GM10266 (cell line): ENCODE data around the gene BUB1B.

ENCODE experiments used
- DNase-seq: peaks from one replicate; pipeline ENCODE4 v3.0.0; 2012; ENCODE audit errors: extremely low spot score
- CTCF ChIP-seq: IDR thresholded peaks from 2 replicates; pipeline ENCODE4 v1.5.1; 2012; ENCODE audit warnings: mild to moderate bottlenecking, low read depth; ENCODE audit not compliant: control insufficient read depth, insufficient read depth; ENCODE audit errors: missing control alignments

BUB1B gene

DNA sequence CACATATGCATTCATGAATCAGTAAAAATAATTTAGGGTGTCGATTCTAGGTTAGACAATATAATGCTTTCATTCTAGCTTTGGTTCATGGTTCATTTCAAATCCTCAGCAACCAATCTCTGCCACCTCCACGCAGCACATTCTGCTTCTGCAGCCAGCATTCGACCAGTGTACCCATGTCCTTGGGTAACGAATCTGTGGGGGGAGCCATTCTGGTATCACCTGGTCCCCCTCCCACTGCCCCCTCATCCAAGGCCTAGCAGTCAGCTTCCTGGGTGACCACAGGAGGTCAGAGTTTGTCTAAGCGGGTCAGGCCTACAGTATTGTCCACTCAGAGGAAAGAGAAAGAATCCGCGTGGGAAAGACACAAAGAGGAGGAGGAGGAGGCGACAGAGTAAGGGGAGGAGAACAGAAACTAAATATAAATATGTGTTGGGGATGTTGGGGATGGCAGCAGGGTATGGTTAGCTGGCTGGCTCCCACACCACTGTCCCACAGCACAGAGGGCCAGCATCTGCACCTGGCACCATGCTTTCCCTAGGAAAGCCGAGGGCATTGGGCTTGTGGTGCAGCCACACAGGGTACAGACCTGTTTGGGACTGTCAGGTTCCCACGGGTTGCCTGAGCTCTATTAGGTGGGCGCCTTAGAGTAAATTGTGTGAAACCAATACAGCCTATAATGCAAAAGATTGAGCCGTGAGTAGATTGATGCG, 90.1 kb downstream of the BUB1B start:
- TF ChIP-seq CTCF: no peak
- DNase-seq: no peak

DNA sequence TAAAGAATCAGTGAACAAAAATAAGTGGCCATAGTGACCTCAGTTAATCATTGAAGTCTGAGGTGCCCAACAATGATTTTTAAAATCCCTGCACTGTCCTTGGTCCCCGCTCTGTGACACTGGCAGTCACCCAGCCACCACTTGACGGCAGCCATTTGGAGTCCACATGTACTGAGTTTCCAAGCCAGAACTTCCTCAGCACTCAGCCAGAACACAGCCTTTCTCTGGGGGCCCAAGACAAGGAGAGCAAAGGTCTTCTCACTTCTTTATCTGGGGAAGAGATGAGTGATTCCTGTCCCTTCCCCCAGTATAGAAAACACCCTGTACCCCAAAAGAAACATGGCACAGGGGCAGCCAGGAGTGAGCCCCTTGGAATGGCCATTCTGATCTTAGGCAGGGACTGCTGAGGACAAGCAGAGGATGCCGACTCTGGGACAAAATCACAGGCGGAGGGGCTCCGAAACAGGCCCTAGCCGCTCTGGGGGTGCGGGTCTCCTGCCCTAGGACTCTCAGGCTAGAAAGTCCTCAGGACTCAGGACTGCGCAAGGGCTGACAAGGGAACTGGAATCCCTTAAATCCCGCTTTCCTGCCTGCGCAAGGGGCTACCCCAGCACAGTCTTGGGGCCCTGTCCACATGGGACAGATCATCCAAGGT, 90.7 kb downstream of the BUB1B start:
- TF ChIP-seq CTCF: no peak
- DNase-seq: no peak

- no peak for TF ChIP-seq CTCF
- no peak for DNase-seq
These were observed 91.2 kb downstream of the BUB1B start for GRCh38 chr15:40252141-40252437.

- no peak for TF ChIP-seq CTCF
These were observed 91.7 kb downstream of the BUB1B start for GRCh38 chr15:40252438-40253166.

GRCh38 chr15:40253167-40253790, 92.4 kb downstream of the BUB1B start:
- TF ChIP-seq CTCF: no peak
- DNase-seq: no peak

More at GRCh38 chr15:40252438-40253166, 91.7 kb downstream of the BUB1B start:
- no peak for DNase-seq

DNA sequence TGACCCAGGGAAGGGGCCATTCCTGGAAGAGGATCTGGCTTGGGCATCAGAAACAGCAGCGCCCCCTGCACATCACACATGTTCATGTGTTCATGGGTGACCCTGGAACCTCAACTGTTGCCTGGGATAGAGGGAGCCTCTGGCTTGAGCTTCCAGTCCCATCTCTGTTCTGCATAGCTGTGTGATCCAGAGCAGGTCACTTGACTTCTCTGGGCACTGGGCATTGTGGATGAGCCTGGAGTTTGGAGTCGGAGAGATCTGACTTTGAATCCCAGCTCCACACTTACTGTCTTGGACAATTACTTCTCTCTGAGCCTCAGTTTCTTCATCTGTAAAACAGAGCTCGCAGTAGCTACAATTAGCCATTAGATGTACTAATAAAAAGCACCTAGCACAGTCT, 93.6 kb downstream of the BUB1B start:
- no peak for DNase-seq
- no peak for TF ChIP-seq CTCF

DNA sequence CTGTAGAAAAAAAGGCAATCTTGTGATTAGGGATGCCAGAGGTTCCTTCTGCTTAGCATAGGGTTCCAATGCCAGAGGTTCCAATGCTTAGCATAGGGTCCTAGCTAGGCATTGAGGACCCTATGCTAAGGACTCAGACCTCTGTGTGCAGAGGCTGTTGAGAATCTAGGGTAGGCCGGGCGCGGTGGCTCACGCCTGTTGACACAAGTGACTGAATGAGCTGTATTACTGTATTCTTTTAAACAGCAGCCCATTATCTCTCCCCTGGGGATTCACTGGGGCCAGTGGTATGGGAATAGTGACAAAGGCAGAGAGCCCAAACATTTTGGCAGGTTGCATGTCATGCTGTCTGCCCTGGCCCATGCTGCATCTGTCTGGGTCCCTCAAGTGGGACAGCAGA, 94.2 kb downstream of the BUB1B start:
- no peak for DNase-seq
- no peak for TF ChIP-seq CTCF
